Right lobe of liver (tissue), 6 donors: Measurements from ENCODE around the gene CYP2W1. TPM values are rescaled to one million over a fixed set of nuclear protein-coding genes. Genes with fewer than 3 reads are reported as not detected.

ENCODE experiments used
- ATAC-seq, 4 donors: fragments of 200-7000 bp; cut with Tn5 transposase; one replicate each; pipeline ENCODE4 v1.9.1; 2020; ENCODE audit warnings: mild to moderate bottlenecking in 4 of 4, moderate library complexity in 4 of 4
- DNase-seq, 3 donors: peaks; one replicate each; pipeline ENCODE4 v3.0.0-alpha.2; 2020
- H3K27ac ChIP-seq, 3 donors: fragments of 200-600 bp; one replicate each; pipeline ENCODE4 v1.8.0; 2022
- H3K27me3 ChIP-seq, 2 donors: fragments of 200-600 bp; one replicate each; pipeline ENCODE4 v1.8.0; 2022
- H3K36me3 ChIP-seq, 4 donors: fragments of 200-600 bp; sonication (generic) in 1 of 4; one replicate each; pipeline versions ENCODE4 v1.5.1 to v1.8.0; 2017 to 2022; ENCODE audit warnings: control low read depth in 1 of 4
- H3K4me1 ChIP-seq, 4 donors: fragments of 200-600 bp; sonication (generic) in 1 of 4; one replicate each; pipeline versions ENCODE4 v1.5.1 to v1.8.0; 2017 to 2022; ENCODE audit warnings: control low read depth in 1 of 4
- H3K4me3 ChIP-seq, 3 donors: fragments of 200-600 bp; one replicate each; pipeline ENCODE4 v1.8.0; 2022
- H3K9me3 ChIP-seq, 4 donors: fragments of 200-600 bp; sonication (generic) in 1 of 4; one replicate each; pipeline versions ENCODE4 v1.5.1 to v1.8.0; 2017 to 2022; ENCODE audit warnings: control low read depth in 1 of 4
- POLR2A ChIP-seq: fragments of 450-650 bp; IDR thresholded peaks from one replicate; pipeline ENCODE4 v1.6.1; 2017; ENCODE audit warnings: antibody characterized with exemption, mild to moderate bottlenecking
- WGBS: methylation state at CpG from one replicate; pipeline ENCODE4 v1.1.6; 2018; ENCODE audit warnings: low coverage, low lambda C conversion rate; ENCODE audit not compliant: insufficient coverage; ENCODE audit errors: missing lambda C conversion rate; 5-methylcytosine and 5-hydroxymethylcytosine counted together
- intact Hi-C, 2 donors: fragments of 100-400 bp; cut with DNase I; formaldehyde crosslinking; loops; one replicate each; pipeline versions ENCODE4 v1.11.2 to v1.14.1; 2022
- total RNA-seq, 6 experiments: library from RNA; depleted of rRNA in 2 of 6; stranded (reverse); fragments of >200 nt in 2 of 6; fragmentation: NEBNext Ultra II Directional in 3 of 6; extraction: Animal tissue kit (Norgen Biotek cat#: 25700) in 3 of 6; gene quantifications; one replicate each; pipeline versions ENCODE4 v1.1.0 to v1.2.4, GENCODE V29; 2016 to 2023
- TF ChIP-seq, protein P1 (sequence below), 4 donors: fragments of 200-600 bp in 3 of 4; fragments of 450-650 bp in 1 of 4; IDR thresholded peaks; one replicate each; pipeline versions ENCODE4 v1.5.1 to v1.8.0; 2016 to 2022; ENCODE audit warnings: antibody characterized with exemption in 4 of 4, mild to moderate bottlenecking in 2 of 4
- donor health status: DM: no; HTN: yes; CAD: no.
- donor health status: DM: no; HTN: no; CAD: no.
- donor health status: DM: no; HTN: no; CAD: no.
- donor health status: DM: no; HTN: yes; CAD: no.
- donor health status: DM: no; HTN: yes; CAD: no.

Gene CYP2W1
- total RNA-seq, 6 experiments from 2014 or later = not detected

DNA sequence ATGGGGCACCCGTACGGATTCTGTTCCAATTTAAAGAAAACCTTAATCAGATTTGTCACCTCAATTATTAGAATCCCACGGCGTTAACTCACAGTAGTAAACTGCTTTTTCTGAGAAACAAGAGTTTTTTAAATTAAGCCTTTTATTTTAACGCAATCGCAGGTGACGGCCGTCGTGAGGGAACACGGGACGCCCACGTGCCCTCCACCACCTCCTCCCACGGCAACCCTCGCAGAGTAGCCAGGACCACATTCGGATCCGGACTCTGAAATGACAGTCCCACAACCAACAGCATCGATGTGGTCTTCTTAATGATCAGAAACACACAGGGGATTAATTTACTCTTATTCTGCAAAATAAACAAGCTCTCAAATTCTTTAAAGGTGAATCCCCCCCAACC is 39.4 kb downstream of the CYP2W1 start:
- intact Hi-C loops = no loop called here
- no peaks in the 10 kb centered on the region for H3K36me3 ChIP-seq
- no peaks in the 10 kb centered on the region for H3K9me3 ChIP-seq
- no peak overlapping the region for H3K4me3 ChIP-seq
- TF ChIP-seq, protein P1, sequence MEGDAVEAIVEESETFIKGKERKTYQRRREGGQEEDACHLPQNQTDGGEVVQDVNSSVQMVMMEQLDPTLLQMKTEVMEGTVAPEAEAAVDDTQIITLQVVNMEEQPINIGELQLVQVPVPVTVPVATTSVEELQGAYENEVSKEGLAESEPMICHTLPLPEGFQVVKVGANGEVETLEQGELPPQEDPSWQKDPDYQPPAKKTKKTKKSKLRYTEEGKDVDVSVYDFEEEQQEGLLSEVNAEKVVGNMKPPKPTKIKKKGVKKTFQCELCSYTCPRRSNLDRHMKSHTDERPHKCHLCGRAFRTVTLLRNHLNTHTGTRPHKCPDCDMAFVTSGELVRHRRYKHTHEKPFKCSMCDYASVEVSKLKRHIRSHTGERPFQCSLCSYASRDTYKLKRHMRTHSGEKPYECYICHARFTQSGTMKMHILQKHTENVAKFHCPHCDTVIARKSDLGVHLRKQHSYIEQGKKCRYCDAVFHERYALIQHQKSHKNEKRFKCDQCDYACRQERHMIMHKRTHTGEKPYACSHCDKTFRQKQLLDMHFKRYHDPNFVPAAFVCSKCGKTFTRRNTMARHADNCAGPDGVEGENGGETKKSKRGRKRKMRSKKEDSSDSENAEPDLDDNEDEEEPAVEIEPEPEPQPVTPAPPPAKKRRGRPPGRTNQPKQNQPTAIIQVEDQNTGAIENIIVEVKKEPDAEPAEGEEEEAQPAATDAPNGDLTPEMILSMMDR (IDR thresholded peaks at IDR 0.05) = no peak
- no peak for TF ChIP-seq POLR2A
- no peak for DNase-seq
- H3K4me1 ChIP-seq = no peaks in the 10 kb centered on the region
- WGBS = over 99% methylated on average over 15 of the region's 17 CpGs
- no peak for ATAC-seq
- no peaks in the 10 kb centered on the region for H3K27me3 ChIP-seq
- H3K27ac ChIP-seq = no peak overlapping the region

DNA sequence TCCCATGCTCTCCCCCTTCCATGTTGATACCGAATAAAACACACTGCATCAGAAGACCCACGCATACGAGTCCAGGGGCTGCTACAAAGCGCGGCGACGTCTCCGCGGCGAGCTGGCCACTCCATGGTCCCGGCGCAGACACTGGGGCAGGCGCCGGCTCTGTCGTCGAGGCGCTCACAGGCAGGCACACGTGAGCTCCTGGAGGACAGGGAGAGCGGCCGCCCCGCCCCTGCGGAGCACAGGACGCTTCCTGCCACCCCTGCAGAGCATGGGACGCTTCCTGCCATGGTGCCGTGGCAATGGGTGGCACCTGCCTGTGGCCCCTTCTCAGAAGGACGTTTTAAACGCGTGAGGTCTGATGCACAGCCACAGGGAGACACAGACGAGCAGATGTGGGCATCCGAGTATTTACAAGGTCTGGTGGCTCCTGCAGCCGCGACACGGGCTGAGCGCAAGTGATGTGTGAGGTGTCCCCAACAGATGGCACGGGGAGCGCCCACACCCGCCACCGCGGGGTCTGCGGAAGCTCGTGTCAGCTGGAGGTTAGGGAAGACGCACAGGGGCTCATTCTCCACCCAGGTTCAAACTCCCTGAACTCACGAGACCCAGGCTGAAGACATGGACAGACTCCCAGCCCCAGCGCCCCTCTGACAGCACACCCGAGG is 40.0 kb downstream of the CYP2W1 start:
- H3K36me3 ChIP-seq = no peaks in the 10 kb centered on the region
- 95% methylated on average over 20 of the region's 45 CpGs for WGBS
- H3K9me3 ChIP-seq = no peaks in the 10 kb centered on the region
- no peaks in the 10 kb centered on the region for H3K27me3 ChIP-seq
- intact Hi-C loops = no loop called here
- H3K4me3 ChIP-seq = no peak overlapping the region
- no peak for DNase-seq
- H3K4me1 ChIP-seq = no peaks in the 10 kb centered on the region
- ATAC-seq = no peak
- no peak overlapping the region for H3K27ac ChIP-seq
- TF ChIP-seq, protein P1 (IDR thresholded peaks at IDR 0.05) = no peak
- TF ChIP-seq POLR2A = no peak

DNA sequence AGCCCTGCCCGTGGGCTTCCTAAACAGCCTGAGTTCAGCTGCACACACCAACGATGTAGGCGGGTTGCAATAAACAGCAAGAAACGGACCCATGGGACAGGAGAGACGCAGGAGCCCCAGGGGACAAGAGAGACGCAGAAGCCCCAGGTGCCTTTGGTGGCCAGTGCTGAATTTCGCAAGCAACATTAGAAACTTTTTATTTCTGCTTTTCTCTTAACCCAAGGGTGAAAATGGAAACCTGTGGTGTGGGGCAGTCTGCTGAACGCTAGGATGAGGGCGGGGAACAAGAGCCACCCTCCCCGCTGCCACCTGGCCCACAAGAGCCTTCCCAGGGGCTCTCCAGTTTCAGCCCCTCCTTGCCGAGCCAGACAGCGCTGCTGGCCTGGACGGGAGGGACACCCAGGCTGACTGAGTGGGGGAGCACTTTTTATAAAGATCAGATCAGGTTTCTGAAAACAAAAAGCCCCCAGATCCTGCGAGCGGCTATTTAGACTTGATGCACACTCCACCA is 41.4 kb downstream of the CYP2W1 start:
- Histone ChIP-seq H3K27me3 (no peaks in the 10 kb centered on the region), H3K27ac (no peak overlapping the region), H3K36me3 (no peaks in the 10 kb centered on the region), H3K9me3 (no peaks in the 10 kb centered on the region), H3K4me1 (peaks cover 0 to 6% (median 0%) of the 10 kb centered on the region in 4 donors), H3K4me3 (no peak overlapping the region)
- no peak for DNase-seq
- TF ChIP-seq POLR2A = no peak
- TF ChIP-seq, protein P1 (IDR thresholded peaks at IDR 0.05) = no peak
- WGBS = 94% methylated on average over 4 of the region's 15 CpGs
- no peak for ATAC-seq
- intact Hi-C loops = no loop called here

DNA sequence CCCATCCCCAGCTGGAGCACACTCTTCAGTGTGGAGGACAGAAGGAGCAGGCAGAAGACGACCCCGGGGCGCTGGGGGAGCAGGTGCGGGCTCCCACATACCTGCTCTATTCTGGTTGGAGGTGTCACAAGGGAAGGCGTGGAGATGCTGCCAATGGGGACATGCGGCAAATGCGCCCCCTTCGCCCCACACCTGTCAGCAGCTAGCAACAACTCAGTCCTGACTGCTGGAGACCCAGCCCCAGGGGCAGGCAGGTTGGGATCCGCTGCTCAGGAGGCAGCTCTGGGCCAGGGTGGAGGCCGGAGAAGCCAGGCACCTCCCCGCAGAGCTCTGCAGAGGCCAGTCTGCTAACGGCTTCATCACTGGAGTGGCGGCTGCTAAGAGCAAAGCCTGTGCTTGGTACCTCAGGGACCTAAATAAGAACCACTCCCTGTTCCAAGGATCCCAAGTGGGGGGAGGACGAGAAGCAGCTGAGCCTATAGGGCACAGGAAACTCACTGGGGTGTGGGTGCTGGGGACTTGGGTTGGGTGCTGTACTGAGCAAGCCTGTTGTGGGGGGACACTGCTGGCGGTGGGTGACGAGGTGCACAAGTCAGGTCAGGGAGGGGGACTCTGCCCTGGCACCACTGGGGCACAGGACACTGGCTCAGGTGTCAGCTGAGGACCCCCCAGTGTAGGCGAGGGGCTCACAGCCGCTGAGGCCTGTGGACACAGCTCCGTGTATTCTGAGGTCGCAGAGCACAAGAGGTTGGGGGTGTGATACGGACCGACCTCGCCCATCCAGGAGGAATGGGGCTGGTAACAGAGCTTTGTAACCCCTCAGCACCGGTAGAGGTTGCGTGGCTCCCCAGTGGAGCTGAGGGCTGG is 42.1 kb downstream of the CYP2W1 start:
- no peaks in the 10 kb centered on the region for H3K36me3 ChIP-seq
- no peak overlapping the region for H3K27ac ChIP-seq
- ATAC-seq (no peak), DNase-seq (no peak)
- no peaks in the 10 kb centered on the region for H3K27me3 ChIP-seq
- no peaks in the 10 kb centered on the region for H3K9me3 ChIP-seq
- H3K4me1 ChIP-seq = peaks cover 0 to 7% (median 0%) of the 10 kb centered on the region in 4 donors
- 80% methylated on average over 1 of the region's 25 CpGs for WGBS
- TF ChIP-seq, protein P1 (IDR thresholded peaks at IDR 0.05) = no peak
- TF ChIP-seq POLR2A = no peak
- intact Hi-C loops = no loop called here
- no peak overlapping the region for H3K4me3 ChIP-seq
